ENCODE data around the gene GHRH. TPM values are rescaled to one million over a fixed set of nuclear protein-coding genes. Genes with fewer than 3 reads are reported as not detected.
A peak's percentile ranks its signal among the peaks of the same experiment; 100 is the strongest.

Gene GHRH
- total RNA-seq, 1 donor from 2014 or later: not detected

- H3K4me1 Mint-ChIP-seq (ENCODE audit: unreplicated experiment): no peaks in the 10 kb centered on the region
- TF ChIP-seq CTCF (IDR thresholded peaks at IDR 0.05; ENCODE audit: unreplicated experiment): no peak
- H3K4me3 Mint-ChIP-seq (ENCODE audit: unreplicated experiment): no peak overlapping the region
- peaks cover 53% of the 10 kb centered on the region for H3K36me3 Mint-ChIP-seq (ENCODE audit: low read depth, unreplicated experiment)
- DNase-seq (ENCODE audit: low spot score): no peak
- H3K9me3 Mint-ChIP-seq (ENCODE audit: unreplicated experiment): no peaks in the 10 kb centered on the region
- H3K27ac Mint-ChIP-seq (ENCODE audit: unreplicated experiment): no peak overlapping the region
- H3K27me3 Mint-ChIP-seq (ENCODE audit: unreplicated experiment): peaks cover 4% of the 10 kb centered on the region
Measured at GRCh38 chr20:37233548-37234253, 27.9 kb downstream of the GHRH start.

GRCh38 chr20:37231947-37232630 lies 29.5 kb downstream of the GHRH start:
- H3K4me3 Mint-ChIP-seq (ENCODE audit: unreplicated experiment): peak overlapping the region; percentile 2

GRCh38 chr20:37230200-37230599 lies 31.4 kb downstream of the GHRH start:
- no peaks in the 10 kb centered on the region for H3K4me1 Mint-ChIP-seq (ENCODE audit: unreplicated experiment)
- no peak for DNase-seq (ENCODE audit: low spot score)
- no peak overlapping the region for H3K4me3 Mint-ChIP-seq (ENCODE audit: unreplicated experiment)
- no peak overlapping the region for H3K27ac Mint-ChIP-seq (ENCODE audit: unreplicated experiment)
- TF ChIP-seq CTCF (IDR thresholded peaks at IDR 0.05; ENCODE audit: unreplicated experiment): no peak
- H3K9me3 Mint-ChIP-seq (ENCODE audit: unreplicated experiment): no peaks in the 10 kb centered on the region
- peaks cover 4% of the 10 kb centered on the region for H3K27me3 Mint-ChIP-seq (ENCODE audit: unreplicated experiment)
- peaks cover 67% of the 10 kb centered on the region for H3K36me3 Mint-ChIP-seq (ENCODE audit: low read depth, unreplicated experiment)

More at GRCh38 chr20:37231947-37232630, 29.5 kb downstream of the GHRH start:
- Mint-ChIP-seq H3K27ac (ENCODE audit: unreplicated experiment) (no peak overlapping the region), H3K4me1 (ENCODE audit: unreplicated experiment) (no peaks in the 10 kb centered on the region), H3K27me3 (ENCODE audit: unreplicated experiment) (peaks cover 4% of the 10 kb centered on the region), H3K36me3 (ENCODE audit: low read depth, unreplicated experiment) (peaks cover 60% of the 10 kb centered on the region), H3K9me3 (ENCODE audit: unreplicated experiment) (no peaks in the 10 kb centered on the region)
- no peak for DNase-seq (ENCODE audit: low spot score)
- no peak for TF ChIP-seq CTCF (IDR thresholded peaks at IDR 0.05; ENCODE audit: unreplicated experiment)

GRCh38 chr20:37229357-37229756 lies 32.3 kb downstream of the GHRH start:
- Mint-ChIP-seq H3K27me3 (ENCODE audit: unreplicated experiment) (peaks cover 4% of the 10 kb centered on the region), H3K4me3 (ENCODE audit: unreplicated experiment) (peak overlapping the region; percentile 24), H3K4me1 (ENCODE audit: unreplicated experiment) (no peaks in the 10 kb centered on the region), H3K27ac (ENCODE audit: unreplicated experiment) (no peak overlapping the region), H3K36me3 (ENCODE audit: low read depth, unreplicated experiment) (peaks cover 68% of the 10 kb centered on the region), H3K9me3 (ENCODE audit: unreplicated experiment) (no peaks in the 10 kb centered on the region)
- no peak for DNase-seq (ENCODE audit: low spot score)
- no peak for TF ChIP-seq CTCF (IDR thresholded peaks at IDR 0.05; ENCODE audit: unreplicated experiment)

- H3K27me3 Mint-ChIP-seq (ENCODE audit: unreplicated experiment): peaks cover 4% of the 10 kb centered on the region
- H3K9me3 Mint-ChIP-seq (ENCODE audit: unreplicated experiment): no peaks in the 10 kb centered on the region
- peaks cover 65% of the 10 kb centered on the region for H3K36me3 Mint-ChIP-seq (ENCODE audit: low read depth, unreplicated experiment)
- H3K4me1 Mint-ChIP-seq (ENCODE audit: unreplicated experiment): no peaks in the 10 kb centered on the region
- TF ChIP-seq CTCF (IDR thresholded peaks at IDR 0.05; ENCODE audit: unreplicated experiment): no peak
- H3K4me3 Mint-ChIP-seq (ENCODE audit: unreplicated experiment): no peak overlapping the region
- no peak for DNase-seq (ENCODE audit: low spot score)
- H3K27ac Mint-ChIP-seq (ENCODE audit: unreplicated experiment): no peak overlapping the region
Measured at GRCh38 chr20:37228656-37229055, 33.0 kb downstream of the GHRH start.

All from endothelial cell (in vitro differentiated cells).